ENCODE results near the gene SV2C. TPM values are rescaled to one million over a fixed set of nuclear protein-coding genes. Genes with fewer than 3 reads are reported as not detected.

Gene SV2C
- total and polyA plus RNA-seq, 2 donors (not counting 1 experiment from before 2014, with no cell fraction given), result not detected

- ATAC-seq (ENCODE audit: low read depth) (no peak), DNase-seq (no peak)
- 80% methylated on average over 2 of the region's 2 CpGs for WGBS (ENCODE audit: insufficient coverage)
- H3K4me3 ChIP-seq (ENCODE audit: control extremely low read depth in 1 of 5, extremely low read depth in 1 of 5, insufficient read depth in 1 of 5, low read depth in 2 of 5, low read length in 4 of 5), result no peak overlapping the region
- ChIA-PET CTCF (no interaction called here), POLR2A (no interaction called here)
- no peak overlapping the region for H3K27ac ChIP-seq (ENCODE audit: low read length in 2 of 2)
- Mint-ChIP-seq H3K27ac (no peak overlapping the region), H3K4me1 (no peaks in the 10 kb centered on the region), H3K4me3 (no peak overlapping the region), H3K27me3 (peaks cover 13% of the 10 kb centered on the region), H3K9me3 (ENCODE audit: insufficient read depth) (no peaks in the 10 kb centered on the region)
- no peaks in the 10 kb centered on the region for H3K4me1 ChIP-seq (ENCODE audit: control insufficient read depth in 2 of 2, insufficient read depth in 2 of 2, low read length in 2 of 2)
- no peak overlapping the region for H3K9ac ChIP-seq (ENCODE audit: low read length)
- no peak overlapping the region for H2AFZ ChIP-seq (ENCODE audit: insufficient read depth, low read depth, low read length, poor library complexity, severe bottlenecking)
- intact Hi-C loops (cut with micrococcal nuclease), result no loop called here
- no peaks in the 10 kb centered on the region for H3K79me2 ChIP-seq (ENCODE audit: control insufficient read depth, insufficient read depth, low read length)
- no peaks in the 10 kb centered on the region for H4K20me1 ChIP-seq (ENCODE audit: control insufficient read depth, insufficient read depth, low read length, poor library complexity, severe bottlenecking)
- no peaks in the 10 kb centered on the region for H3K36me3 ChIP-seq (replicated peaks in 1 of 2; ENCODE audit: control extremely low read depth in 1 of 2, control insufficient read depth in 1 of 2, extremely low read depth in 1 of 2, insufficient read depth in 2 of 2, low read length in 1 of 2)
- no peak for TF ChIP-seq EZH2 (IDR thresholded peaks at IDR 0.05; ENCODE audit: borderline replicate concordance, insufficient read depth, low read depth, low read length, poor library complexity, severe bottlenecking)
- TF ChIP-seq, protein P1, sequence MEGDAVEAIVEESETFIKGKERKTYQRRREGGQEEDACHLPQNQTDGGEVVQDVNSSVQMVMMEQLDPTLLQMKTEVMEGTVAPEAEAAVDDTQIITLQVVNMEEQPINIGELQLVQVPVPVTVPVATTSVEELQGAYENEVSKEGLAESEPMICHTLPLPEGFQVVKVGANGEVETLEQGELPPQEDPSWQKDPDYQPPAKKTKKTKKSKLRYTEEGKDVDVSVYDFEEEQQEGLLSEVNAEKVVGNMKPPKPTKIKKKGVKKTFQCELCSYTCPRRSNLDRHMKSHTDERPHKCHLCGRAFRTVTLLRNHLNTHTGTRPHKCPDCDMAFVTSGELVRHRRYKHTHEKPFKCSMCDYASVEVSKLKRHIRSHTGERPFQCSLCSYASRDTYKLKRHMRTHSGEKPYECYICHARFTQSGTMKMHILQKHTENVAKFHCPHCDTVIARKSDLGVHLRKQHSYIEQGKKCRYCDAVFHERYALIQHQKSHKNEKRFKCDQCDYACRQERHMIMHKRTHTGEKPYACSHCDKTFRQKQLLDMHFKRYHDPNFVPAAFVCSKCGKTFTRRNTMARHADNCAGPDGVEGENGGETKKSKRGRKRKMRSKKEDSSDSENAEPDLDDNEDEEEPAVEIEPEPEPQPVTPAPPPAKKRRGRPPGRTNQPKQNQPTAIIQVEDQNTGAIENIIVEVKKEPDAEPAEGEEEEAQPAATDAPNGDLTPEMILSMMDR (IDR thresholded peaks at IDR 0.05), result no peak
- no peak overlapping the region for H3K4me2 ChIP-seq (replicated peaks; ENCODE audit: low read depth, low read length, poor library complexity, severe bottlenecking)
- peaks cover 0 to 3% (median 0%) of the 10 kb centered on the region in 4 experiments for H3K27me3 ChIP-seq (replicated peaks in 1 of 4; ENCODE audit: control extremely low read depth in 1 of 4, control insufficient read depth in 3 of 4, insufficient read depth in 4 of 4, low read length in 3 of 4)
- no peaks in the 10 kb centered on the region for H3K9me3 ChIP-seq (ENCODE audit: control extremely low read depth in 1 of 3, control insufficient read depth in 2 of 3, insufficient read depth in 1 of 3, low read length in 2 of 3)
These were observed 113.8 kb downstream of the SV2C start for GRCh38 chr5:76196886-76197489.

DNA sequence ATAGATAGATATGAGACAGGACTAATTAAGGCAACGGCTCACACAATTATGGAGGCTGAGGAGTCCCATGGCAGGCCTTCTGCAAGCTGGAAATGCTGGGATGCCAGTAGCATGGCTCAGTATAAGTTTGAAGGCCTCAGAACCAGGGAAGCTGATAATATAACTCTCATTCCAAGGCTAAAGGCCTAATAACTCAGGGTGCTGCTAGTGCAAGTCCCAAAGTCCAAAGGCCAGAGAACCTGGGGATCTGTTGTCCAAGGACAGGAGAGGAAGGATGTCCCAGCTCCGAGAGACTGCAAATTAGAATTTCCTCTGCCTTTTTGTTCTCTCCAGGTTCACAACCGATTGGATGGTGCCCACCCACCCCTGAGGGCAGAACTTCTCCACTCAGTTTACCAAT is 114.5 kb downstream of the SV2C start:
- intact Hi-C loops (cut with micrococcal nuclease), result no loop called here
- CTCF ChIA-PET, result no interaction called here
- 89% methylated on average over 2 of the region's 3 CpGs for WGBS (ENCODE audit: insufficient coverage)

More for the DNA sequence above, 114.5 kb downstream of the SV2C start:
- Histone ChIP-seq H3K4me2 (replicated peaks; ENCODE audit: low read depth, low read length, poor library complexity, severe bottlenecking) (no peak overlapping the region), H3K79me2 (ENCODE audit: control insufficient read depth, insufficient read depth, low read length) (no peaks in the 10 kb centered on the region), H3K4me1 (ENCODE audit: control insufficient read depth in 2 of 2, insufficient read depth in 2 of 2, low read length in 2 of 2) (no peaks in the 10 kb centered on the region), H3K9ac (ENCODE audit: low read length) (no peak overlapping the region), H3K36me3 (replicated peaks in 1 of 2; ENCODE audit: control extremely low read depth in 1 of 2, control insufficient read depth in 1 of 2, extremely low read depth in 1 of 2, insufficient read depth in 2 of 2, low read length in 1 of 2) (no peaks in the 10 kb centered on the region), H3K4me3 (ENCODE audit: control extremely low read depth in 1 of 5, extremely low read depth in 1 of 5, insufficient read depth in 1 of 5, low read depth in 2 of 5, low read length in 4 of 5) (no peak overlapping the region), H3K27me3 (replicated peaks in 1 of 4; ENCODE audit: control extremely low read depth in 1 of 4, control insufficient read depth in 3 of 4, insufficient read depth in 4 of 4, low read length in 3 of 4) (peaks cover 0 to 3% (median 0%) of the 10 kb centered on the region in 4 experiments), H4K20me1 (ENCODE audit: control insufficient read depth, insufficient read depth, low read length, poor library complexity, severe bottlenecking) (no peaks in the 10 kb centered on the region), H3K9me3 (ENCODE audit: control extremely low read depth in 1 of 3, control insufficient read depth in 2 of 3, insufficient read depth in 1 of 3, low read length in 2 of 3) (no peaks in the 10 kb centered on the region), H3K27ac (ENCODE audit: low read length in 2 of 2) (no peak overlapping the region), H2AFZ (ENCODE audit: insufficient read depth, low read depth, low read length, poor library complexity, severe bottlenecking) (no peak overlapping the region)
- no peak overlapping the region for H3K4me3 Mint-ChIP-seq
- POLR2A ChIA-PET, result no interaction called here
- TF ChIP-seq EZH2 (IDR thresholded peaks at IDR 0.05; ENCODE audit: borderline replicate concordance, insufficient read depth, low read depth, low read length, poor library complexity, severe bottlenecking), result no peak
- TF ChIP-seq, protein P1 (IDR thresholded peaks at IDR 0.05), result no peak
- H3K27ac Mint-ChIP-seq, result no peak overlapping the region
- H3K4me1 Mint-ChIP-seq, result no peaks in the 10 kb centered on the region
- peaks cover 13% of the 10 kb centered on the region for H3K27me3 Mint-ChIP-seq
- no peaks in the 10 kb centered on the region for H3K9me3 Mint-ChIP-seq (ENCODE audit: insufficient read depth)
- ATAC-seq (ENCODE audit: low read depth) (no peak), DNase-seq (no peak)
